Uterus (tissue), 2 donors: Measurements from ENCODE around the gene TMEM187.

Experiments used
- CTCF ChIP-seq, 4 experiments: fragments of 200-600 bp in 2 of 4; fragments of 450-650 bp in 2 of 4; sonication (generic) in 2 of 4; IDR thresholded peaks; one replicate each; pipeline ENCODE4 v1.5.1; 2016 to 2019; ENCODE audit warnings: antibody characterized with exemption in 4 of 4, mild to moderate bottlenecking in 2 of 4, moderate library complexity in 1 of 4
- POLR2A ChIP-seq, 2 donors: fragments of 450-650 bp; IDR thresholded peaks; one replicate each; pipeline ENCODE4 v1.6.1; 2016; ENCODE audit warnings: antibody characterized with exemption in 2 of 2, mild to moderate bottlenecking in 1 of 2, moderate library complexity in 1 of 2

GRCh38 chrX:154002215-154002719, 29.7 kb downstream of the TMEM187 start:
- no peak for TF ChIP-seq CTCF (IDR thresholded peaks at IDR 0.05)
- no peak for TF ChIP-seq POLR2A (IDR thresholded peaks at IDR 0.05)
